Loucy (cell line): Measurements from ENCODE around the gene RAB10.
"Not testable (repeated sequence)": the region's sequence is repeated elsewhere in the genome, so short reads cannot be mapped to it uniquely, and the experiment has no call there.

Experiments used
- H2AFZ ChIP-seq: fragments of 200-600 bp; sonication (generic); 2 replicates; pipeline ENCODE4 v1.6.0; 2016; ENCODE audit warnings: antibody characterized with exemption, mild to moderate bottlenecking, low read length, moderate library complexity
- H3F3A ChIP-seq: fragments of 200-600 bp; 2 replicates; pipeline ENCODE4 v1.6.0; 2016; ENCODE audit warnings: antibody characterized with exemption, low read depth, mild to moderate bottlenecking
- H3K27me3 ChIP-seq: fragments of 200-600 bp; sonication (generic); 2 replicates; pipeline ENCODE4 v1.6.1; 2014; ENCODE audit warnings: low read length, mild to moderate bottlenecking; ENCODE audit not compliant: insufficient read depth, poor library complexity, severe bottlenecking
- H3K36me3 ChIP-seq: fragments of 200-600 bp; sonication (generic); 2 replicates; pipeline ENCODE4 v1.6.1; 2016; ENCODE audit warnings: low read length; ENCODE audit not compliant: insufficient read depth
- H3K4me1 ChIP-seq: fragments of 200-600 bp; sonication (generic); 2 replicates; pipeline ENCODE4 v1.5.1; 2014; ENCODE audit warnings: low read length, mild to moderate bottlenecking; ENCODE audit not compliant: insufficient read depth, poor library complexity, severe bottlenecking
- H3K4me2 ChIP-seq: fragments of 200-600 bp; sonication (generic); 2 replicates; pipeline ENCODE4 v1.6.0; 2014; ENCODE audit warnings: antibody characterized with exemption, low read length, low read depth, mild to moderate bottlenecking; ENCODE audit not compliant: poor library complexity, severe bottlenecking
- H3K4me3 ChIP-seq: fragments of 200-600 bp; sonication (generic); 2 replicates; pipeline ENCODE4 v1.5.1; 2014; ENCODE audit warnings: low read length, mild to moderate bottlenecking, mixed read lengths; ENCODE audit not compliant: poor library complexity, severe bottlenecking
- H3K79me2 ChIP-seq: fragments of 200-600 bp; sonication (generic); 2 replicates; pipeline ENCODE4 v1.6.1; 2014; ENCODE audit warnings: low read length; ENCODE audit not compliant: insufficient read depth
- H3K9ac ChIP-seq: fragments of 200-600 bp; sonication (generic); 2 replicates; pipeline ENCODE4 v1.6.0; 2014; ENCODE audit warnings: mild to moderate bottlenecking, low read depth, low read length, moderate library complexity; ENCODE audit not compliant: poor library complexity, severe bottlenecking
- H3K9me2 ChIP-seq: fragments of 200-600 bp; sonication (generic); replicated peaks from 2 replicates; pipeline ENCODE4 v1.6.1; 2016; ENCODE audit warnings: low read depth, low read length, mixed read lengths
- H3K9me3 ChIP-seq: fragments of 200-600 bp; sonication (generic); 2 replicates; pipeline ENCODE4 v1.6.1; 2014; ENCODE audit warnings: mild to moderate bottlenecking, antibody characterized with exemption, low read length, low read depth; ENCODE audit not compliant: insufficient read depth
- H4K20me1 ChIP-seq: fragments of 200-600 bp; sonication (generic); 2 replicates; pipeline ENCODE4 v1.6.0; 2014; ENCODE audit warnings: antibody characterized with exemption, low read length, mild to moderate bottlenecking; ENCODE audit not compliant: insufficient read depth, poor library complexity, severe bottlenecking
- CTCF ChIP-seq: fragments of 200-600 bp; sonication (generic); conservative IDR thresholded peaks from 2 replicates; pipeline ENCODE4 v1.5.1; 2014; ENCODE audit warnings: mild to moderate bottlenecking, antibody characterized with exemption, low read length
- EZH2phosphoT487 ChIP-seq: fragments of 200-600 bp; IDR thresholded peaks from 2 replicates; pipeline ENCODE4 v1.6.1; 2018; ENCODE audit warnings: antibody characterized with exemption, mild to moderate bottlenecking, moderate library complexity, borderline replicate concordance

Gene RAB10

GRCh38 chr2:26100384-26100783, 66.5 kb downstream of the RAB10 start:
- H3K9ac ChIP-seq, result no peak overlapping the region
- H2AFZ ChIP-seq, result no peak overlapping the region
- H3K9me3 ChIP-seq, result peaks cover 5% of the 10 kb centered on the region; the same call in 1 of the 2 replicates
- H3K79me2 ChIP-seq, result peaks cover 85% of the 10 kb centered on the region
- H3K4me1 ChIP-seq, result no peaks in the 10 kb centered on the region
- no peaks in the 10 kb centered on the region for H3K27me3 ChIP-seq
- TF ChIP-seq EZH2phosphoT487 (no peak), CTCF (no peak)
- peaks cover 22% of the 10 kb centered on the region for H4K20me1 ChIP-seq
- H3F3A ChIP-seq, result no peaks in the 10 kb centered on the region
- H3K4me2 ChIP-seq, result no peak overlapping the region
- H3K4me3 ChIP-seq, result no peak overlapping the region
- peaks cover 60% of the 10 kb centered on the region for H3K36me3 ChIP-seq
- H3K9me2 ChIP-seq, result no peaks in the 10 kb centered on the region

DNA sequence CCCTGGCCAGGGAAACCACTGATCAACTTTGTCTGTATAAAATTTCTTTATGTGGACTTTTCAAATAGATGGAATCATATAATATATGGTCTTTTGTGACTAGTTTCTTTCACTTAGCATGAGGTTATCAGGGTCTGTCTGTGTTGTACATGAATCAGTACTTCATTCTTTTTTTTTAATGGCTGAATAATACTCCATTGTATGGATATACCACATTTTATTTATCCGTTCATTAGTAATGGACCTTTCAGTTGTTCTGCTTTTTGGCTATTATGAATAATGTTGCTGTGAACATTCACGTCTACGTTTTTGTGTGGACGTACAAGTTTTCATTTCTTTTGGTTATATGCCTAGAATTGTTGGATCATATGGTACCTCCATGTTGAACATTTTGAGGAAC, 69.9 kb downstream of the RAB10 start:
- Histone ChIP-seq H2AFZ (no peak overlapping the region), H3K9ac (no peak overlapping the region), H3K9me3 (peaks cover 5% of the 10 kb centered on the region; the same call in 1 of the 2 replicates), H4K20me1 (peaks cover 20% of the 10 kb centered on the region), H3K4me1 (peaks cover 6% of the 10 kb centered on the region), H3K79me2 (peaks cover 84% of the 10 kb centered on the region), H3K27me3 (no peaks in the 10 kb centered on the region), H3F3A (no peaks in the 10 kb centered on the region), H3K36me3 (peaks cover 57% of the 10 kb centered on the region), H3K9me2 (no peaks in the 10 kb centered on the region), H3K4me3 (no peak overlapping the region), H3K4me2 (no peak overlapping the region)
- TF ChIP-seq CTCF (no peak), EZH2phosphoT487 (no peak)

DNA sequence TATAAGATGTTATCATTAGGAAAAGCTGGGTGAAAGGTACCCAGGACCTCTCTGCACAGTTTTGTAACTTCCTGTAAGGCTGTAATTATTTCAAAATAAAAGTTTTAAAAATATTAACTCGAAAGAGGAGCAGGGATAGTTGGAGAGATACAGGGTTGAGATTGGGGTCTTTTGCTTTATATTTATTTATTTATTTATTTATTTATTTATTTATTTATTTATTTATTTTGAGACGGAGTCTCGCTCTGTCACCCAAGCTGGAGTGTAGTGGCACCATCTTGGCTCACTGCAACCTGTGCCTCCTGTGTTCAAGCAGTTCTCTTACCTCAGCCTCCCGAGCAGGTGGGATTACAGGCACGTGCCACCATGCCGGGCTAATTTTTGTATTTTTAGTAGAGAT, 74.8 kb downstream of the RAB10 start:
- H3K4me2 ChIP-seq, H3K27me3 ChIP-seq, H3K4me1 ChIP-seq, H3K9ac ChIP-seq, H3K9me2 ChIP-seq, H3K4me3 ChIP-seq, H3F3A ChIP-seq, H3K9me3 ChIP-seq, H2AFZ ChIP-seq: not testable (repeated sequence)
- Histone ChIP-seq H3K36me3 (peaks cover 55% of the 10 kb centered on the region), H3K79me2 (peaks cover 56% of the 10 kb centered on the region), H4K20me1 (peaks cover 19% of the 10 kb centered on the region)

GRCh38 chr2:26112201-26112600, 78.3 kb downstream of the RAB10 start:
- H3K9me3 ChIP-seq, result no peaks in the 10 kb centered on the region
- no peak for TF ChIP-seq CTCF
- no peak for TF ChIP-seq EZH2phosphoT487
- peaks cover 47% of the 10 kb centered on the region; the same call in 1 of the 2 replicates for H3K36me3 ChIP-seq
- H4K20me1 ChIP-seq, result peaks cover 11% of the 10 kb centered on the region
- H3K4me3 ChIP-seq, result no peak overlapping the region
- H3K9ac ChIP-seq, result no peak overlapping the region
- no peaks in the 10 kb centered on the region for H3F3A ChIP-seq
- no peaks in the 10 kb centered on the region for H3K9me2 ChIP-seq
- H3K79me2 ChIP-seq, result peaks cover 31% of the 10 kb centered on the region
- H3K4me1 ChIP-seq, result peaks cover 6% of the 10 kb centered on the region
- no peak overlapping the region for H3K4me2 ChIP-seq
- no peaks in the 10 kb centered on the region for H3K27me3 ChIP-seq
- H2AFZ ChIP-seq, result no peak overlapping the region
